Epithelial cell of prostate (primary cell): ENCODE measurements around the gene TAGLN3.
A peak's percentile ranks its signal among the peaks of the same experiment; 100 is the strongest.

Experiments
- DNase-seq: peaks from one replicate; pipeline ENCODE4 v3.0.0-alpha.2; 2011; ENCODE audit warnings: low read depth, low spot score
- H3K27ac ChIP-seq: fragments of 450-650 bp; 2 replicates; pipeline ENCODE4 v1.5.1; 2017; ENCODE audit warnings: mild to moderate bottlenecking

Gene TAGLN3

GRCh38 chr3:111975131-111975530 is 23.6 kb upstream of the TAGLN3 start:
- H3K27ac ChIP-seq = no peak overlapping the region
- no peak for DNase-seq

GRCh38 chr3:111976254-111976653 is 22.5 kb upstream of the TAGLN3 start:
- DNase-seq = no peak
- H3K27ac ChIP-seq = peak overlapping the region; percentile 53

- peak; percentile 82 for DNase-seq
- peak within 1 kb of the TSS; percentile 53 for H3K27ac ChIP-seq
Measured at GRCh38 chr3:111978583-111979433, 19.9 kb upstream of the TAGLN3 start, which contains the start of gene ABHD10. TSS of gene ABHD10 (plus strand) at chr3:111979026. CDS start at chr3:111979062, 36 bp downstream.

- H3K27ac ChIP-seq = peak overlapping the region; percentile 53
- DNase-seq = no peak
Measured at GRCh38 chr3:111979434-111980038, 19.2 kb upstream of the TAGLN3 start.

- H3K27ac ChIP-seq = no peak overlapping the region
- no peak for DNase-seq
Measured at GRCh38 chr3:111980716-111981456, 17.8 kb upstream of the TAGLN3 start.

- no peak for DNase-seq
- H3K27ac ChIP-seq = no peak overlapping the region
Measured at GRCh38 chr3:111981457-111981763, 17.3 kb upstream of the TAGLN3 start.

GRCh38 chr3:111984636-111985298 is 14.0 kb upstream of the TAGLN3 start:
- no peak overlapping the region for H3K27ac ChIP-seq
- DNase-seq = no peak

- no peak overlapping the region for H3K27ac ChIP-seq
- no peak for DNase-seq
Measured at GRCh38 chr3:111986800-111987199, 11.9 kb upstream of the TAGLN3 start.

- H3K27ac ChIP-seq = no peak overlapping the region
- no peak for DNase-seq
Measured at GRCh38 chr3:111989061-111989678, 9.6 kb upstream of the TAGLN3 start.

GRCh38 chr3:111993038-111993437 is 5.7 kb upstream of the TAGLN3 start:
- DNase-seq = no peak
- H3K27ac ChIP-seq = no peak overlapping the region

GRCh38 chr3:111999484-112000324 is 982 bp downstream of the TAGLN3 start:
- H3K27ac ChIP-seq = peak overlapping the region; percentile 4
- DNase-seq = no peak

- H3K27ac ChIP-seq = no peak overlapping the region
- no peak for DNase-seq
Measured at GRCh38 chr3:112000367-112000771, 1.6 kb downstream of the TAGLN3 start.

- no peak for DNase-seq
- H3K27ac ChIP-seq = peak overlapping the region; percentile 79
Measured at GRCh38 chr3:112000966-112001365, 2.2 kb downstream of the TAGLN3 start.

GRCh38 chr3:112001526-112001925 is 2.8 kb downstream of the TAGLN3 start:
- no peak for DNase-seq
- peak overlapping the region; percentile 79 for H3K27ac ChIP-seq

- H3K27ac ChIP-seq = peak overlapping the region; percentile 79
- DNase-seq = peak; percentile 84
Measured at GRCh38 chr3:112002096-112002971, 3.6 kb downstream of the TAGLN3 start.

- peak overlapping the region; percentile 79 for H3K27ac ChIP-seq
Measured at GRCh38 chr3:112003321-112004080, 4.8 kb downstream of the TAGLN3 start.

GRCh38 chr3:112004187-112004586 is 5.5 kb downstream of the TAGLN3 start:
- no peak for DNase-seq

More at GRCh38 chr3:112003321-112004080, 4.8 kb downstream of the TAGLN3 start:
- no peak for DNase-seq

More at GRCh38 chr3:112004187-112004586, 5.5 kb downstream of the TAGLN3 start:
- H3K27ac ChIP-seq = peak overlapping the region; percentile 79
